CD4-positive, alpha-beta T cell treated with Interferon alpha-2 for 1 hour (primary cell): Measurements from ENCODE around the gene TNC.

Source experiments
- DNase-seq, 2 donors: peaks; one replicate each; pipeline ENCODE4 v3.0.0-alpha.2; 2020 to 2022

TNC gene

GRCh38 chr9:115117999-115118878, at the start of gene TNC:
Gene TNC, minus strand, starts transcription at chr9:115118157. Its CDS starts 27,139 bp downstream, at chr9:115091018.
- DNase-seq = no peak

GRCh38 chr9:115167175-115167574, 49.2 kb upstream of the TNC start:
- no peak for DNase-seq

GRCh38 chr9:115165233-115165632, 47.3 kb upstream of the TNC start:
- DNase-seq = no peak

- no peak for DNase-seq
Measured at GRCh38 chr9:115164511-115164974, 46.6 kb upstream of the TNC start.

- DNase-seq = no peak
Measured at GRCh38 chr9:115162946-115163345, 45.0 kb upstream of the TNC start.

- no peak for DNase-seq
Measured at GRCh38 chr9:115161446-115161845, 43.5 kb upstream of the TNC start.

GRCh38 chr9:115158661-115159481, 40.9 kb upstream of the TNC start:
- no peak for DNase-seq

GRCh38 chr9:115157245-115157674, 39.3 kb upstream of the TNC start:
- no peak for DNase-seq

- DNase-seq = no peak
Measured at GRCh38 chr9:115155037-115155436, 37.1 kb upstream of the TNC start.

- DNase-seq = no peak
Measured at GRCh38 chr9:115154617-115155016, 36.7 kb upstream of the TNC start.

- no peak for DNase-seq
Measured at GRCh38 chr9:115152281-115152820, 34.4 kb upstream of the TNC start.

GRCh38 chr9:115148721-115149120, 30.8 kb upstream of the TNC start:
- DNase-seq = no peak

- no peak for DNase-seq
Measured at GRCh38 chr9:115146581-115147021, 28.6 kb upstream of the TNC start.

GRCh38 chr9:115144706-115145105, 26.7 kb upstream of the TNC start:
- DNase-seq = no peak

- DNase-seq = no peak
Measured at GRCh38 chr9:115143689-115144088, 25.7 kb upstream of the TNC start.

- DNase-seq = no peak
Measured at GRCh38 chr9:115142517-115143270, 24.7 kb upstream of the TNC start.

GRCh38 chr9:115142090-115142489, 24.1 kb upstream of the TNC start:
- no peak for DNase-seq

GRCh38 chr9:115141612-115142011, 23.7 kb upstream of the TNC start:
- no peak for DNase-seq

- no peak for DNase-seq
Measured at GRCh38 chr9:115138151-115138550, 20.2 kb upstream of the TNC start.

- no peak for DNase-seq
Measured at GRCh38 chr9:115137526-115137925, 19.6 kb upstream of the TNC start.

GRCh38 chr9:115135821-115136778, 18.1 kb upstream of the TNC start:
- DNase-seq = no peak
